IMR-90 (cell line): ENCODE results near the gene THAP9.

Experiments
- CHD1 ChIP-seq: IDR thresholded peaks from 2 replicates; pipeline ENCODE4 v1.6.1; 2012; ENCODE audit warnings: low read depth, low read length, improper control_type of control experiment
- CTCF ChIP-seq: conservative IDR thresholded peaks from 2 replicates; pipeline ENCODE4 v1.5.1; 2012; ENCODE audit warnings: mild to moderate bottlenecking, low read depth, low read length, improper control_type of control experiment
- FOS ChIP-seq: fragments of 150-350 bp; IDR thresholded peaks from 2 replicates; pipeline ENCODE4 v1.6.1; 2016; ENCODE audit warnings: low read depth, low read length
- SMC3 ChIP-seq: fragments of 150-350 bp; IDR thresholded peaks from 2 replicates; pipeline ENCODE4 v1.6.1; 2016; ENCODE audit warnings: low read depth, mild to moderate bottlenecking, antibody characterized with exemption, low read length, moderate library complexity

GRCh38 chr4:82969414-82969813 lies 68.9 kb downstream of the THAP9 start:
- TF ChIP-seq CTCF (no peak), FOS (no peak), CHD1 (no peak), SMC3 (no peak)
